ENCODE data around the gene SLC39A5. TPM values are rescaled to one million over a fixed set of nuclear protein-coding genes. Genes with fewer than 3 reads are reported as not detected.
"Not testable (repeated sequence)": the region's sequence is repeated elsewhere in the genome, so short reads cannot be mapped to it uniquely, and the experiment has no call there.

Gene SLC39A5
- total RNA-seq, 2 donors from 2014 or later = not detected

GRCh38 chr12:56258068-56258819 lies 28.4 kb downstream of the SLC39A5 start, which contains the start of gene ANKRD52:
ANKRD52 (minus strand) TSS chr12:56258384; CDS start chr12:56258269, 115 bp downstream.
- no peaks in the 10 kb centered on the region for H3K9me3 ChIP-seq (ENCODE audit: control insufficient read depth, low read length, poor library complexity, severe bottlenecking)
- peak; percentile 97 for ATAC-seq
- Mint-ChIP-seq H3K4me1 (peaks cover 22% of the 10 kb centered on the region), H3K27ac (peak within 1 kb of the TSS; percentile 68), H3K4me3 (peak within 1 kb of the TSS; percentile 91), H3K36me3 (ENCODE audit: low read depth) (peaks cover 5% of the 10 kb centered on the region), H3K27me3 (no peaks in the 10 kb centered on the region)
- DNase-seq = peak; percentile 76 to 87 (median 78)

- DNase-seq = no peak
- no peaks in the 10 kb centered on the region for H3K9me3 ChIP-seq (ENCODE audit: control insufficient read depth, low read length, poor library complexity, severe bottlenecking)
- peak overlapping the region; percentile 62 for H3K27ac Mint-ChIP-seq
- H3K4me1 Mint-ChIP-seq = peaks cover 22% of the 10 kb centered on the region
- H3K36me3 Mint-ChIP-seq (ENCODE audit: low read depth) = peaks cover 5% of the 10 kb centered on the region
- H3K4me3 Mint-ChIP-seq = peak overlapping the region; percentile 91
- no peak for ATAC-seq
- no peaks in the 10 kb centered on the region for H3K27me3 Mint-ChIP-seq
Measured at GRCh38 chr12:56258820-56259183, 29.0 kb downstream of the SLC39A5 start.

GRCh38 chr12:56260380-56260779 lies 30.5 kb downstream of the SLC39A5 start:
- no peak for ATAC-seq
- no peak overlapping the region for H3K27ac Mint-ChIP-seq
- H3K9me3 ChIP-seq (ENCODE audit: control insufficient read depth, low read length, poor library complexity, severe bottlenecking) = no peaks in the 10 kb centered on the region

GRCh38 chr12:56260921-56261320 lies 31.1 kb downstream of the SLC39A5 start:
- Mint-ChIP-seq H3K27me3 (no peaks in the 10 kb centered on the region), H3K4me1 (peaks cover 18% of the 10 kb centered on the region), H3K27ac (no peak overlapping the region), H3K36me3 (ENCODE audit: low read depth) (peaks cover 3% of the 10 kb centered on the region), H3K4me3 (no peak overlapping the region)
- no peaks in the 10 kb centered on the region for H3K9me3 ChIP-seq (ENCODE audit: control insufficient read depth, low read length, poor library complexity, severe bottlenecking)
- no peak for DNase-seq
- ATAC-seq = no peak

More at GRCh38 chr12:56260380-56260779, 30.5 kb downstream of the SLC39A5 start:
- DNase-seq = no peak
- no peaks in the 10 kb centered on the region for H3K27me3 Mint-ChIP-seq
- H3K36me3 Mint-ChIP-seq (ENCODE audit: low read depth) = peaks cover 3% of the 10 kb centered on the region
- H3K4me1 Mint-ChIP-seq = peaks cover 18% of the 10 kb centered on the region
- H3K4me3 Mint-ChIP-seq = peak overlapping the region; percentile 64

- peaks cover 19% of the 10 kb centered on the region for H3K4me1 Mint-ChIP-seq
- H3K36me3 Mint-ChIP-seq (ENCODE audit: low read depth) = no peaks in the 10 kb centered on the region
- H3K4me3 Mint-ChIP-seq = peak overlapping the region; percentile 9
- no peak overlapping the region for H3K27ac Mint-ChIP-seq
- DNase-seq = no peak
- no peak for ATAC-seq
- no peaks in the 10 kb centered on the region for H3K9me3 ChIP-seq (ENCODE audit: control insufficient read depth, low read length, poor library complexity, severe bottlenecking)
- no peaks in the 10 kb centered on the region for H3K27me3 Mint-ChIP-seq
Measured at GRCh38 chr12:56261503-56262232, 31.8 kb downstream of the SLC39A5 start.

GRCh38 chr12:56262955-56263354 lies 33.1 kb downstream of the SLC39A5 start:
- H3K4me1 Mint-ChIP-seq = peaks cover 20% of the 10 kb centered on the region
- not testable (repeated sequence) for H3K27me3 Mint-ChIP-seq; H3K27ac Mint-ChIP-seq; DNase-seq; ATAC-seq; H3K4me3 Mint-ChIP-seq; H3K36me3 Mint-ChIP-seq (ENCODE audit: low read depth); H3K9me3 ChIP-seq (ENCODE audit: control insufficient read depth, low read length, poor library complexity, severe bottlenecking)

- H3K36me3 Mint-ChIP-seq (ENCODE audit: low read depth); H3K27me3 Mint-ChIP-seq; ATAC-seq; H3K9me3 ChIP-seq (ENCODE audit: control insufficient read depth, low read length, poor library complexity, severe bottlenecking); DNase-seq: not testable (repeated sequence)
- H3K27ac Mint-ChIP-seq = peak overlapping the region; percentile 94
- H3K4me1 Mint-ChIP-seq = peaks cover 18% of the 10 kb centered on the region
- peak overlapping the region; percentile 93 for H3K4me3 Mint-ChIP-seq
Measured at GRCh38 chr12:56266068-56266692, 36.3 kb downstream of the SLC39A5 start.

- peak within 1 kb of the TSS; percentile 94 for H3K27ac Mint-ChIP-seq
- H3K36me3 Mint-ChIP-seq (ENCODE audit: low read depth) = peaks cover 2% of the 10 kb centered on the region
- peak; percentile 89 for ATAC-seq
- DNase-seq = peak; percentile 77 to 83 (median 81)
- no peaks in the 10 kb centered on the region for H3K9me3 ChIP-seq (ENCODE audit: control insufficient read depth, low read length, poor library complexity, severe bottlenecking)
- H3K4me3 Mint-ChIP-seq = peak within 1 kb of the TSS; percentile 93
- H3K4me1 Mint-ChIP-seq = peaks cover 18% of the 10 kb centered on the region
- no peaks in the 10 kb centered on the region for H3K27me3 Mint-ChIP-seq
Measured at GRCh38 chr12:56266693-56267442, 37.0 kb downstream of the SLC39A5 start, which contains the start of gene COQ10A. COQ10A (plus strand) TSS chr12:56266942; CDS start chr12:56267119, 177 bp downstream.

- peaks cover 16% of the 10 kb centered on the region for H3K4me1 Mint-ChIP-seq
- DNase-seq = no peak
- peak overlapping the region; percentile 93 for H3K4me3 Mint-ChIP-seq
- ATAC-seq = no peak
- peak overlapping the region; percentile 94 for H3K27ac Mint-ChIP-seq
- H3K27me3 Mint-ChIP-seq = no peaks in the 10 kb centered on the region
- H3K9me3 ChIP-seq (ENCODE audit: control insufficient read depth, low read length, poor library complexity, severe bottlenecking) = no peaks in the 10 kb centered on the region
- H3K36me3 Mint-ChIP-seq (ENCODE audit: low read depth) = peaks cover 2% of the 10 kb centered on the region
Measured at GRCh38 chr12:56267443-56268071, 37.7 kb downstream of the SLC39A5 start.

GRCh38 chr12:56271031-56271430 lies 41.2 kb downstream of the SLC39A5 start:
- Mint-ChIP-seq H3K4me1 (peaks cover 16% of the 10 kb centered on the region), H3K27ac (peak overlapping the region; percentile 71), H3K4me3 (no peak overlapping the region), H3K27me3 (no peaks in the 10 kb centered on the region), H3K36me3 (ENCODE audit: low read depth) (peaks cover 10% of the 10 kb centered on the region)
- ATAC-seq (no peak), DNase-seq (no peak)
- H3K9me3 ChIP-seq (ENCODE audit: control insufficient read depth, low read length, poor library complexity, severe bottlenecking) = no peaks in the 10 kb centered on the region

GRCh38 chr12:56272468-56272867 lies 42.6 kb downstream of the SLC39A5 start:
- ATAC-seq; H3K9me3 ChIP-seq (ENCODE audit: control insufficient read depth, low read length, poor library complexity, severe bottlenecking); H3K4me3 Mint-ChIP-seq; DNase-seq; H3K27me3 Mint-ChIP-seq; H3K4me1 Mint-ChIP-seq: not testable (repeated sequence)
- peaks cover 11% of the 10 kb centered on the region for H3K36me3 Mint-ChIP-seq (ENCODE audit: low read depth)
- peak overlapping the region; percentile 43 for H3K27ac Mint-ChIP-seq

- H3K27ac Mint-ChIP-seq = no peak overlapping the region
- H3K4me1 Mint-ChIP-seq = peaks cover under 1% of the 10 kb centered on the region
- H3K27me3 Mint-ChIP-seq = no peaks in the 10 kb centered on the region
- no peaks in the 10 kb centered on the region for H3K9me3 ChIP-seq (ENCODE audit: control insufficient read depth, low read length, poor library complexity, severe bottlenecking)
- no peak for ATAC-seq
- H3K4me3 Mint-ChIP-seq = no peak overlapping the region
- H3K36me3 Mint-ChIP-seq (ENCODE audit: low read depth) = peaks cover 11% of the 10 kb centered on the region
- no peak for DNase-seq
Measured at GRCh38 chr12:56274299-56274698, 44.4 kb downstream of the SLC39A5 start.
